ENCODE measurements around the gene FBXL7.

The FBXL7 gene

GRCh38 chr5:15647251-15647650 is 147.3 kb downstream of the FBXL7 start:
- no peak for DNase-seq (ENCODE audit: low read depth)
- H3K4me3 ChIP-seq (ENCODE audit: low read depth, low read length), result no peak overlapping the region
- no peak for TF ChIP-seq CTCF (conservative IDR thresholded peaks at IDR 0.05; ENCODE audit: low read depth, low read length)

GRCh38 chr5:15650266-15650665 is 150.3 kb downstream of the FBXL7 start:
- no peak for DNase-seq (ENCODE audit: low read depth)
- no peak for TF ChIP-seq CTCF (conservative IDR thresholded peaks at IDR 0.05; ENCODE audit: low read depth, low read length)
- no peak overlapping the region for H3K4me3 ChIP-seq (ENCODE audit: low read depth, low read length)

- DNase-seq (ENCODE audit: low read depth), result no peak
- TF ChIP-seq CTCF (conservative IDR thresholded peaks at IDR 0.05; ENCODE audit: low read depth, low read length), result no peak
- no peak overlapping the region for H3K4me3 ChIP-seq (ENCODE audit: low read depth, low read length)
These were observed 154.8 kb downstream of the FBXL7 start for GRCh38 chr5:15654779-15655178.

GRCh38 chr5:15655683-15656082 is 155.7 kb downstream of the FBXL7 start:
- DNase-seq (ENCODE audit: low read depth), result no peak
- H3K4me3 ChIP-seq (ENCODE audit: low read depth, low read length), result no peak overlapping the region
- no peak for TF ChIP-seq CTCF (conservative IDR thresholded peaks at IDR 0.05; ENCODE audit: low read depth, low read length)

- H3K4me3 ChIP-seq (ENCODE audit: low read depth, low read length), result no peak overlapping the region
- peak; percentile 58 for DNase-seq (ENCODE audit: low read depth)
- TF ChIP-seq CTCF (conservative IDR thresholded peaks at IDR 0.05; ENCODE audit: low read depth, low read length), result no peak
These were observed 165.0 kb downstream of the FBXL7 start for GRCh38 chr5:15664961-15665360.

GRCh38 chr5:15669826-15670225 is 169.8 kb downstream of the FBXL7 start:
- TF ChIP-seq CTCF (conservative IDR thresholded peaks at IDR 0.05; ENCODE audit: low read depth, low read length), result no peak

GRCh38 chr5:15674716-15675115 is 174.7 kb downstream of the FBXL7 start:
- no peak overlapping the region for H3K4me3 ChIP-seq (ENCODE audit: low read depth, low read length)
- DNase-seq (ENCODE audit: low read depth), result no peak
- no peak for TF ChIP-seq CTCF (conservative IDR thresholded peaks at IDR 0.05; ENCODE audit: low read depth, low read length)

More at GRCh38 chr5:15669826-15670225, 169.8 kb downstream of the FBXL7 start:
- no peak for DNase-seq (ENCODE audit: low read depth)
- H3K4me3 ChIP-seq (ENCODE audit: low read depth, low read length), result no peak overlapping the region
